AG04449 (cell line): ENCODE measurements around the gene TMEM259.

Source experiments
- CTCF ChIA-PET: fragments of 350-600 bp; formaldehyde crosslinking; extraction: SDS; loops from one replicate; lab custom pipeline; 2021; ENCODE audit warnings: antibody characterized with exemption; lab: Yijun Ruan, JAX
- POLR2A ChIA-PET: fragments of 400-600, 350-600 bp; formaldehyde crosslinking; extraction: SDS; loops from one replicate; lab custom pipeline; 2020; ENCODE audit warnings: antibody characterized with exemption, inconsistent platforms; lab: Yijun Ruan, JAX
- DNase-seq: peaks from one replicate; pipeline ENCODE4 v3.0.0-alpha.2; 2010; ENCODE audit warnings: low read depth, low spot score
- H3K4me3 ChIP-seq: 2 replicates; pipeline ENCODE4 v1.5.1; 2011; ENCODE audit warnings: low read depth, mild to moderate bottlenecking, control low read depth, low read length
- TF ChIP-seq, protein P1 (sequence below): IDR thresholded peaks from one replicate; pipeline ENCODE4 v1.5.1; 2011; ENCODE audit warnings: mild to moderate bottlenecking, moderate library complexity, low read length, control low read depth, inconsistent platforms; ENCODE audit not compliant: insufficient read depth; ENCODE audit errors: missing control alignments

TMEM259 gene

DNA sequence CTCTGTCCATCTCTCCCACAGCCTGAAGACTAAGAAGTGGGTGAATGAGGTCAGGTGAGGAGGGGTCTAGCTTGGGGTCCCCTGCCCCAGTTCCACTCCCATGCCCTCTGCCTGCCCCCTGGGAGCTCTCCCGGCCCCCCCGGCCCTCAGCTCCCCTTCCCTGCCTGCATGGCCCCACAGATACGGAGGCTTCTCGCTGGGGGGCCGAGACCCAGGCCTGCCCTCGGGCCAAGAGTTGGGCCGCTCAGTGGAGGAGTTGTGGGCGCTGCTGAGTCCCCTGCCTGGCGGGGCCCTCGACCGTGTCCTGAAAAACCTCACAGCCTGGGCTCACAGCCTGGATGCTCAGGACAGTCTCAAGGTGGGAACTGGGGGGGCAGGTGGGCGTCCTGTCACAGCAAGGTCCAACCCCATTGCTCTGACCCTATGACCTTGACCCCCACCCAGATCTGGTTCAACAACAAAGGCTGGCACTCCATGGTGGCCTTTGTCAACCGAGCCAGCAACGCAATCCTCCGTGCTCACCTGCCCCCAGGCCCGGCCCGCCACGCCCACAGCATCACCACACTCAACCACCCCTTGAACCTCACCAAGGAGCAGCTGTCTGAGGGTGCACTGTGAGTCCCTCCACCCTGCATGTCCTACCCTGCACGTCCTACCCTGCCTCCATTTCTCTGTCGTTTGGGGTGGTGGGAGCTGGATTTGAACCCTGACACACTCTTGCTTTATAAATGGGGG lies 35.1 kb upstream of the TMEM259 start:
- TF ChIP-seq, protein P1, sequence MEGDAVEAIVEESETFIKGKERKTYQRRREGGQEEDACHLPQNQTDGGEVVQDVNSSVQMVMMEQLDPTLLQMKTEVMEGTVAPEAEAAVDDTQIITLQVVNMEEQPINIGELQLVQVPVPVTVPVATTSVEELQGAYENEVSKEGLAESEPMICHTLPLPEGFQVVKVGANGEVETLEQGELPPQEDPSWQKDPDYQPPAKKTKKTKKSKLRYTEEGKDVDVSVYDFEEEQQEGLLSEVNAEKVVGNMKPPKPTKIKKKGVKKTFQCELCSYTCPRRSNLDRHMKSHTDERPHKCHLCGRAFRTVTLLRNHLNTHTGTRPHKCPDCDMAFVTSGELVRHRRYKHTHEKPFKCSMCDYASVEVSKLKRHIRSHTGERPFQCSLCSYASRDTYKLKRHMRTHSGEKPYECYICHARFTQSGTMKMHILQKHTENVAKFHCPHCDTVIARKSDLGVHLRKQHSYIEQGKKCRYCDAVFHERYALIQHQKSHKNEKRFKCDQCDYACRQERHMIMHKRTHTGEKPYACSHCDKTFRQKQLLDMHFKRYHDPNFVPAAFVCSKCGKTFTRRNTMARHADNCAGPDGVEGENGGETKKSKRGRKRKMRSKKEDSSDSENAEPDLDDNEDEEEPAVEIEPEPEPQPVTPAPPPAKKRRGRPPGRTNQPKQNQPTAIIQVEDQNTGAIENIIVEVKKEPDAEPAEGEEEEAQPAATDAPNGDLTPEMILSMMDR: no peak
- ChIA-PET POLR2A (no interaction called here), CTCF (interaction anchor here (0.7 to 1.1 kb wide), 3 partner anchors 9 to 144 kb away, joined by 3 to 4 read pairs (median 3); no protein-coding TSS in a partner anchor)
- no peak overlapping the region for H3K4me3 ChIP-seq
- no peak for DNase-seq

DNA sequence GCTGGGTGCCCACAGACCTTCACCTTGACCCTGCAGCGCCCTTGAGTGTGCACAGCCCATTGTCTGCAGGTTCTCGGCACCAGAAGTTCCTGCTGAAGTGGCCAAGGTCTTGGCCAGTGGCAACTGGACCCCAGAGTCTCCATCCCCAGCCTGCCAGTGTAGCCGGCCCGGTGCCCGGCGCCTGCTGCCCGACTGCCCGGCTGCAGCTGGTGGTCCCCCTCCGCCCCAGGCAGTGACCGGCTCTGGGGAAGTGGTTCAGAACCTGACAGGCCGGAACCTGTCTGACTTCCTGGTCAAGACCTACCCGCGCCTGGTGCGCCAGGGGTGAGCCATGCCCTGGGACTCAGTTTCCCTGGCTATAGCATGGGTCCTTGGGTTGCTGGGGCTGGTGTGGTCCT lies 34.1 kb upstream of the TMEM259 start:
- H3K4me3 ChIP-seq: no peak overlapping the region
- TF ChIP-seq, protein P1: no peak
- CTCF ChIA-PET: interaction anchor here (2.4 kb wide), 1 partner anchor 11 kb away, joined by 15 read pairs; the partner anchor contains the start of gene ARHGAP45
- no peak for DNase-seq
- POLR2A ChIA-PET: interaction anchor here (0.6 kb wide), 1 partner anchor 14 kb away, joined by 3 read pairs; no protein-coding TSS in a partner anchor

DNA sequence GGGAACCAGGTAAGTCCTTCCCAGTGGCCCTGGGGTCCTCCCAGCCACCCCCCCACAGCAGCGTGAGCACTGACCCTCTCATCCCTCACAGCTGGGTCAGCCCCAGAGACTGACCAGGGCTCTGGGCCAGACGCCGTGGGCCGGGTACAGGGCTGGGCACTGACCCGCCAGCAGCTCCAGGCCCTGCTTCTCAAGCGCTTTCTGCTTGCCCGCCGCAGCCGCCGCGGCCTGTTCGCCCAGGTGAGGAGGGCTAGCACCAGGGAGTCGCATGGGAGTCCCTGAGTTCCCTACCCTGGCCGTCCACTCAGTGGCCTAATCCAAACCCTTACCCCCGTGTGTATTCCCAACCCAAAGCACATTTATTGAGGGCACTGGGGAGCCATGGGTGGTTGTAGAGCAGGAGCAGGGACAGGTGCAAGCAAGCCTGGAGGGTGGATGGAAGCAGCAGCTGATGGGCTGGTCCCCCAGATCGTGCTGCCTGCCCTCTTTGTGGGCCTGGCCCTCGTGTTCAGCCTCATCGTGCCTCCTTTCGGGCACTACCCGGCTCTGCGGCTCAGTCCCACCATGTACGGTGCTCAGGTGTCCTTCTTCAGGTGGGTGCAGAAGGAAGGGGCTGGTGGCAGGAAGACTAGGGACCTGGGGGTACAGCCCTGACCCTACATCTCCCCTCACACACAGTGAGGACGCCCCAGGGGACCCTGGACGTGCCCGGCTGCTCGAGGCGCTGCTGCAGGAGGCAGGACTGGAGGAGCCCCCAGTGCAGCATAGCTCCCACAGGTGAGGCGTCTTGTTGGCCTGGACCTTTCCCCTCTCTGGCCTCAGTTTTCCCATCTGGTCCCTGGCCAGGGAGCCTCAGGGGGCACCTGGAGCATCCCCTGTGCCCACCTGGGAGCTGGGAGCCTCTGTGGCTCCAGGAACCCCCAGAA lies 33.4 kb upstream of the TMEM259 start:
- ChIA-PET CTCF (interaction anchor here (2.4 kb wide), 1 partner anchor 11 kb away, joined by 15 read pairs; the partner anchor contains the start of gene ARHGAP45), POLR2A (interaction anchor here (0.6 kb wide), 1 partner anchor 13 kb away, joined by 3 read pairs; no protein-coding TSS in a partner anchor)
- H3K4me3 ChIP-seq: no peak overlapping the region
- DNase-seq: no peak
- TF ChIP-seq, protein P1: no peak

DNA sequence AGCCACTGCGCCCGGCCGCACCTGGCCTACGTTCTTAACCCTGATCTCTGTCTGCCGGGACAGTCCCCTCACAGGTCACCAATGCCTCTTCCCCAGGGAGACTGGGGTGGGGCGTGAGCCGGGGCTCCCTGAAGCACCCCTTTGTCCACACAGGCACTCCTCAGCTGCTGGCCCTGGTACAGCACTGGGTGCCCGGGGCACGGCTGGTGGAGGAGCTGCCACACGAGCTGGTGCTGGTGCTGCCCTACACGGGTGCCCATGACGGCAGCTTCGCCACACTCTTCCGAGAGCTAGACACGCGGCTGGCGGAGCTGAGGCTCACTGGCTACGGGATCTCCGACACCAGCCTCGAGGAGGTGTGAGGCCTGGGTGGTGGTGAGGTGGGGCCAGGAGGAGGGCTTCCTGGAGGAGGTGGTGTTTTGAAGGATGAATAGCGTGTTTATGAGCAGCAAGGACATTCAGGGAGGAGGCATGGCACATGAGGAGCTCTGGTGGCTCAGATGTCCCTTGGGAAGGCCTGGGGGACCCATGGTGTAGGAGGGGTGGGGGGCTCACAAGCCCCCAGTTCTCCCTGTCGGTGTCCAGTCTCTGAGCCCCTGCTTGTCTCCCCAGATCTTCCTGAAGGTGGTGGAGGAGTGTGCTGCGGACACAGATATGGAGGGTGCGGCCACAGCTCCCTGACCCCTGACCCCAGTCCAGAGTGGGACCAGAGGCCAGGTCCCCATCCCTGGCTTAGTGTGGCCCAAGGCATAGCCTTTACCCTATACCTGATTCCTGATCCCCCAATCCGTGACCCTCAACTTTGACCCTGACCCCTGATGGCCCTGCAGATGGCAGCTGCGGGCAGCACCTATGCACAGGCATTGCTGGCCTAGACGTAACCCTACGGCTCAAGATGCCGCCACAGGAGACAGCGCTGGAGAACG lies 32.5 kb upstream of the TMEM259 start:
- TF ChIP-seq, protein P1: no peak
- ChIA-PET POLR2A (interaction anchor here (0.6 kb wide), 1 partner anchor 14 kb away, joined by 4 read pairs; the partner anchor contains the start of gene ABCA7), CTCF (interaction anchor here (2.4 kb wide), 1 partner anchor 12 kb away, joined by 15 read pairs; the partner anchor contains the start of gene ARHGAP45)
- no peak for DNase-seq
- H3K4me3 ChIP-seq: no peak overlapping the region

DNA sequence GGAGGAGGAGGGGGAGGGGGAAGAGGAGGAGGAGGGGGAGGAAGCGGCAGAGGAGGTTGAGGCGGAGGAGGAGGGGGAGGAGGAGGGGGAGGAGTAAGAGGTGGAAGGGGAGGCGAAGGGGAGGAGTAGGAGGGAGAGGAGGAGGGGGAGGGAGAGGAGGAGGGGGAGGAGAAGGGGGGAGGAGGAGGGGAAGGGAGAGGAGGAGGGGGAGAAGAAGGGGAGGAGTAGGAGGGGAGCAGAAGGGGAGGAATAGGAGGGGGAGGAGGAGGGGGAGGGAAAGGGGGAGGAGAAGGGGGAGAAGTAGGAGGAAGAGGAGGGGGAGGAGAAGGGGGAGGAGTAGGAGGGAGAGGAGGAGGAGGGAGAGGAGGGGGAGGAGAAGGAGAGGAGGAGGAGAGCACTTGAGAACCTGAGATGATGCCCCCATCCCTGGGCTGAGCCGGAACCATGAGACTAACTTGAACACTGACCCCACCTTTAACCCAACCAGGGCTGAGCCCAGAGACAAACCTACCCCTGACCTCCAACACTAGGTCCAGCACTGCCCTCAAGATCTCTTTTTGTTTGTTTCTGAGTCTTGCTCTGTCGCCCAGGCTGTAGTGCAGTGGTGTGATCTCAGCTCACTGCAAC lies 31.5 kb upstream of the TMEM259 start:
- DNase-seq: no peak
- TF ChIP-seq, protein P1: no peak
- H3K4me3 ChIP-seq: no peak overlapping the region
- POLR2A ChIA-PET: no interaction called here
- CTCF ChIA-PET: interaction anchor here (0.6 to 2.4 kb wide), 2 partner anchors 9 to 13 kb away, joined by 3 to 15 read pairs; partner anchors contain the start of gene ARHGAP45
